K562 (cell line): Measurements from ENCODE around the gene ST6GALNAC6. TPM values are rescaled to one million over a fixed set of nuclear protein-coding genes. Genes with fewer than 3 reads are reported as not detected.

ENCODE experiments used
- ATAC-seq: fragments of 200-7000 bp; cut with Tn5 transposase; 3 replicates; pipeline ENCODE4 v1.9.1; 2020; ENCODE audit warnings: moderate library complexity
- BruUV-seq: library from RNA; stranded (reverse); fragments of 400-500 nt; replicated peaks from 2 replicates; lab custom pipeline; 2021; lab: Mats Ljungman, UMichigan
- CTCF ChIA-PET: fragments of 300-600 bp; formaldehyde crosslinking; extraction: SDS; loops from one replicate; lab custom pipeline; 2021; ENCODE audit warnings: low intra/inter-chr PET ratio; lab: Yijun Ruan, JAX
- POLR2A ChIA-PET: fragments of 300-600, 350-650 bp; sonication (Branson Sonifier 250); formaldehyde crosslinking; extraction: SDS; loops from one replicate; lab custom pipeline; 2021; ENCODE audit warnings: antibody characterized with exemption, inconsistent platforms; lab: Yijun Ruan, JAX
- DNase-seq, 4 experiments: peaks; one replicate each; pipeline versions ENCODE4 v3.0.0 to v3.0.0-alpha.2; 2011 to 2018; ENCODE audit warnings: low spot score in 3 of 4, mixed read lengths in 3 of 4; ENCODE audit errors: extremely low read depth in 1 of 4
- FAIRE-seq: peaks from 2 replicates; lab custom pipeline; 2011; peaks lifted over from hg19 to GRCh38; lab: Jason Lieb, UNC
- H2AFZ ChIP-seq: 2 replicates; pipeline ENCODE4 v1.6.0; 2011; ENCODE audit warnings: low read depth, low read length, control low read depth, inconsistent platforms
- H3K27ac ChIP-seq: fragments of 200-600 bp; 3 replicates; pipeline ENCODE4 v1.8.0; 2011; ENCODE audit warnings: low read depth, mild to moderate bottlenecking, control low read depth, inconsistent platforms, low read length, moderate library complexity, mixed read lengths; ENCODE audit errors: extremely low read depth
- H3K27me3 ChIP-seq, 2 experiments: fragments of 300-600 bp in 1 of 2; 2 replicates in 1 of 2; 3 replicates in 1 of 2; pipeline versions ENCODE4 v1.6.0 to v1.8.0; 2011; ENCODE audit warnings: inconsistent platforms in 2 of 2, low read length in 2 of 2, mild to moderate bottlenecking in 1 of 2, mixed read lengths in 1 of 2, moderate library complexity in 1 of 2; ENCODE audit not compliant: control insufficient read depth in 2 of 2, insufficient read depth in 2 of 2
- H3K36me3 ChIP-seq: fragments of 300-600 bp; 3 replicates; pipeline ENCODE4 v1.8.0; 2011; ENCODE audit warnings: mild to moderate bottlenecking, low read length, inconsistent platforms; ENCODE audit not compliant: control insufficient read depth, insufficient read depth
- H3K4me1 ChIP-seq, 2 experiments: fragments of 200-600 bp in 1 of 2; replicated peaks in 1 of 2; 2 replicates in 1 of 2; 3 replicates in 1 of 2; pipeline versions ENCODE4 v1.5.1 to v1.8.0; 2011; ENCODE audit warnings: inconsistent platforms in 2 of 2, low read length in 2 of 2, mild to moderate bottlenecking in 1 of 2, mixed read lengths in 1 of 2, moderate library complexity in 1 of 2; ENCODE audit not compliant: control insufficient read depth in 2 of 2, insufficient read depth in 2 of 2
- H3K4me2 ChIP-seq: 2 replicates; pipeline ENCODE4 v1.6.1; 2011; ENCODE audit warnings: low read length, control low read depth, inconsistent platforms, mixed read lengths; ENCODE audit not compliant: insufficient read depth
- H3K4me3 ChIP-seq: fragments of 200-600 bp; sonication (generic), shearing (Covaris generic); 2 replicates; pipeline ENCODE4 v1.5.1; 2016; ENCODE audit warnings: control low read depth, inconsistent platforms
- H3K79me2 ChIP-seq: fragments of 200-600 bp; 3 replicates; pipeline ENCODE4 v1.8.0; 2011; ENCODE audit warnings: low read length, inconsistent platforms; ENCODE audit not compliant: control insufficient read depth, insufficient read depth
- H3K9ac ChIP-seq, 2 experiments: 2 replicates each; pipeline versions ENCODE4 v1.6.0 to v1.6.1; 2011; ENCODE audit warnings: low read depth in 2 of 2, low read length in 2 of 2, control low read depth in 1 of 2, inconsistent platforms in 1 of 2, mild to moderate bottlenecking in 1 of 2, mixed read lengths in 1 of 2; ENCODE audit not compliant: insufficient read depth in 1 of 2
- H3K9me1 ChIP-seq: one replicate; pipeline ENCODE4 v1.6.0; 2011; ENCODE audit warnings: inconsistent platforms, mild to moderate bottlenecking, low read length, moderate library complexity; ENCODE audit not compliant: control insufficient read depth, insufficient read depth
- H3K9me3 ChIP-seq: replicated peaks from 2 replicates; pipeline ENCODE4 v1.5.1; 2011; ENCODE audit warnings: low read depth, low read length, inconsistent platforms; ENCODE audit not compliant: control insufficient read depth, insufficient read depth
- H4K20me1 ChIP-seq: replicated peaks from 2 replicates; pipeline ENCODE4 v1.6.1; 2011; ENCODE audit warnings: low read length, inconsistent platforms, mixed read lengths; ENCODE audit not compliant: control insufficient read depth, insufficient read depth
- ATF1 ChIP-seq, 2 experiments: fragments of 450-650 bp in 1 of 2; IDR thresholded peaks; 2 replicates each; pipeline ENCODE4 v1.6.1; 2016; ENCODE audit warnings: missing compliant biosample characterization in 1 of 2, missing genetic modification characterization in 1 of 2
- BACH1 ChIP-seq: fragments of 200-800 bp; sonication (Bioruptor generic); IDR thresholded peaks from 2 replicates; pipeline ENCODE4 v1.6.1; 2016; ENCODE audit warnings: missing genetic modification characterization, missing compliant biosample characterization
- ELF4 ChIP-seq: fragments of 450-650 bp; formaldehyde crosslinking; IDR thresholded peaks from 2 replicates; pipeline ENCODE4 v1.4.0; 2022; ENCODE audit warnings: missing genetic modification characterization
- ESRRB ChIP-seq: fragments of 250-450 bp; sonication (Bioruptor Pico); IDR thresholded peaks from 2 replicates; pipeline ENCODE4 v1.5.0; 2020; ENCODE audit warnings: mild to moderate bottlenecking, moderate library complexity, borderline replicate concordance
- GATAD2B ChIP-seq: fragments of 450-650 bp; IDR thresholded peaks from 2 replicates; pipeline ENCODE4 v1.6.1; 2017; ENCODE audit warnings: mild to moderate bottlenecking, borderline replicate concordance
- HDAC2 ChIP-seq: fragments of 450-650 bp; IDR thresholded peaks from 2 replicates; pipeline ENCODE4 v1.6.1; 2016; ENCODE audit warnings: mild to moderate bottlenecking
- KDM2B ChIP-seq: fragments of 250-450 bp; sonication (Bioruptor Pico); IDR thresholded peaks from 2 replicates; pipeline ENCODE4 v1.8.0; 2021; ENCODE audit warnings: mild to moderate bottlenecking, moderate library complexity
- PHF8 ChIP-seq: fragments of 200-600 bp; sonication (generic); IDR thresholded peaks from 2 replicates; pipeline ENCODE4 v1.6.1; 2012; ENCODE audit warnings: mixed run types, mild to moderate bottlenecking, inconsistent platforms, low read length, moderate library complexity, borderline replicate concordance
- SMAD3 ChIP-seq: fragments of 450-650 bp; formaldehyde crosslinking; conservative IDR thresholded peaks from 2 replicates; pipeline ENCODE4 v1.4.0; 2020; ENCODE audit warnings: mild to moderate bottlenecking
- XRCC3 ChIP-seq: fragments of 450-650 bp; IDR thresholded peaks from 2 replicates; pipeline ENCODE4 v1.6.1; 2017; ENCODE audit warnings: mild to moderate bottlenecking, moderate library complexity
- ZNF354B ChIP-seq: fragments of 250-450 bp; sonication (Bioruptor Pico); IDR thresholded peaks from 2 replicates; pipeline ENCODE4 v1.4.0; 2020
- ZNF668 ChIP-seq: fragments of 250-450 bp; sonication (Bioruptor Pico); IDR thresholded peaks from 2 replicates; pipeline ENCODE4 v1.8.0; 2022; ENCODE audit warnings: mild to moderate bottlenecking, inconsistent platforms
- WGBS: fragments of 100-300 bp; shearing (Covaris generic); methylation state at CpG from one replicate; pipeline ENCODE4 v1.1.6; 2016; ENCODE audit warnings: low coverage, mixed read lengths; ENCODE audit not compliant: insufficient coverage; ENCODE audit errors: missing lambda C conversion rate; 5-methylcytosine and 5-hydroxymethylcytosine counted together
- in situ Hi-C: fragments of 300-500 bp; cut with MboI; formaldehyde crosslinking; loops from 4 replicates; pipeline ENCODE4 v1.15.0; 2018; ENCODE audit warnings: inconsistent platforms, mixed read lengths
- intact Hi-C: fragments of 100-400 bp; cut with micrococcal nuclease; formaldehyde crosslinking; loops from 2 replicates; pipeline ENCODE4 v1.14.2; 2022
- polyA plus RNA-seq, 8 experiments: library from polyadenylated mRNA; depleted of rRNA in 4 of 8; stranded (reverse) in 5 of 8; unstranded in 3 of 8; fragments of >200 nt; fragmentation: Nextera tagmentation in 2 of 8; fragmentation: Illumina TruSeq in 1 of 8; extraction: Ambion mirVana in 2 of 8; extraction: Trizol in 1 of 8; gene quantifications; 2 replicates each; pipeline versions ENCODE4 v1.2.1 to v1.2.3, GENCODE V29; 2011 to 2014; ENCODE audit warnings: inconsistent platforms in 1 of 8, missing spikeins in 1 of 8
- total RNA-seq, 7 experiments: library from RNA; depleted of rRNA in 6 of 7; stranded (reverse); fragments of >200 nt in 6 of 7; fragmentation: Illumina TruSeq in 2 of 7; extraction: Trizol in 2 of 7; gene quantifications; 2 replicates each; pipeline versions ENCODE4 v1.2.1 to v1.2.3, GENCODE V29; 2011 to 2021; ENCODE audit warnings: low replicate concordance in 1 of 7
- TF ChIP-seq, protein P1 (sequence below): sonication (generic); formaldehyde crosslinking; IDR thresholded peaks from 2 replicates; pipeline ENCODE4 v1.8.0; 2023; ENCODE audit warnings: missing genetic modification reagents, mild to moderate bottlenecking, borderline replicate concordance
- TF ChIP-seq, protein P2 (sequence below): fragments of 450-650 bp; IDR thresholded peaks from 2 replicates; pipeline ENCODE4 v1.6.1; 2016; ENCODE audit warnings: borderline replicate concordance

The ST6GALNAC6 gene
- total and polyA plus RNA-seq, 9 of the 15 experiments (the other 6 are each of a cell fraction or from before 2014, with no cell fraction given): 0.13 to 23.0 (median 14.5) TPM

DNA sequence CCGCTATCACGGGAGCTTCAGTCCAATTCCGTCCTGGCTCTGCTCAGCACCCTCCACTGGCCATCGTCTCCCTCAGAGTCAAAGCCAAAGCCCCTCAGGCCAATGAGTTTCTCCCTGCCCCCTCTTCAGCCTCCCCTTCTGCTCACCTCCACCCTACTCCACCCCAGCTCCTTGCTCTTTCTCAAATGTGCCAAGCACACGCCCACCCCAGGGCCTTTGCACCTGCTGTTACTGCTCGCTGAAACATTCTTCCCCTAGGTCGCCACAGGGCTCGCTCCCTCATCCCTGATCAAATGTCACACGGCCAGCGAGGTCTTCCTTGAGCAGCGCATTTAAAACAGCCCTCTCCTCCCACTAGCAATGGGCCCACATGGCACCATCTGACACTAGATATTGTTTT lies 38.6 kb downstream of the ST6GALNAC6 start:
- Histone ChIP-seq H4K20me1 (no peaks in the 10 kb centered on the region), H3K9me1 (peaks cover 5% of the 10 kb centered on the region), H3K27ac (peak overlapping the region; percentile 6; the same call in 1 of the 3 replicates), H3K36me3 (0 out of 3 replicates have a peak, but pooled peaks cover under 1% of the 10 kb centered on the region), H3K9me3 (no peaks in the 10 kb centered on the region), H3K27me3 (no peaks in the 10 kb centered on the region), H3K4me1 (peaks cover 64 to 83% of the 10 kb centered on the region in 2 experiments), H3K4me3 (no peak overlapping the region), H3K79me2 (no peaks in the 10 kb centered on the region), H2AFZ (no peak overlapping the region), H3K4me2 (no peak overlapping the region), H3K9ac (peak overlapping the region in 1 of 2 experiments; percentile 66; a peak in 2 of 4 replicates)
- no TSS peak for BruUV-seq
- DNase-seq (no peak), ATAC-seq (no peak), FAIRE-seq (no peak)
- intact Hi-C loops (no loop called here), in situ Hi-C loops (no loop called here)
- CTCF ChIA-PET: interaction anchor here (0.7 kb wide), 1 partner anchor 25 kb away, joined by 4 read pairs; no protein-coding TSS in a partner anchor
- POLR2A ChIA-PET: interaction anchor here (1.0 to 2.6 kb wide), 3 partner anchors 15 to 32 kb away, joined by 5 to 7 read pairs (median 5); no protein-coding TSS in a partner anchor
- WGBS: 84% methylated on average over 11 of the region's 11 CpGs
- TF ChIP-seq SMAD3 (no peak), ATF1 (CRISPR knock-in tag; IDR thresholded peaks at IDR 0.05) (no peak), ATF1 (tag; IDR thresholded peaks at IDR 0.05) (no peak), ZNF668 (CRISPR knock-in tag) (no peak), ELF4 (CRISPR knock-in tag) (no peak), PHF8 (no peak), ESRRB (CRISPR knock-in tag) (no peak), XRCC3 (no peak), ZNF354B (CRISPR knock-in tag) (no peak), GATAD2B (no peak), BACH1 (tag) (no peak), KDM2B (CRISPR knock-in tag) (no peak), HDAC2 (0 out of 2 replicates have a peak, but pooled peaks have one; percentile 43)
- TF ChIP-seq, protein P1, sequence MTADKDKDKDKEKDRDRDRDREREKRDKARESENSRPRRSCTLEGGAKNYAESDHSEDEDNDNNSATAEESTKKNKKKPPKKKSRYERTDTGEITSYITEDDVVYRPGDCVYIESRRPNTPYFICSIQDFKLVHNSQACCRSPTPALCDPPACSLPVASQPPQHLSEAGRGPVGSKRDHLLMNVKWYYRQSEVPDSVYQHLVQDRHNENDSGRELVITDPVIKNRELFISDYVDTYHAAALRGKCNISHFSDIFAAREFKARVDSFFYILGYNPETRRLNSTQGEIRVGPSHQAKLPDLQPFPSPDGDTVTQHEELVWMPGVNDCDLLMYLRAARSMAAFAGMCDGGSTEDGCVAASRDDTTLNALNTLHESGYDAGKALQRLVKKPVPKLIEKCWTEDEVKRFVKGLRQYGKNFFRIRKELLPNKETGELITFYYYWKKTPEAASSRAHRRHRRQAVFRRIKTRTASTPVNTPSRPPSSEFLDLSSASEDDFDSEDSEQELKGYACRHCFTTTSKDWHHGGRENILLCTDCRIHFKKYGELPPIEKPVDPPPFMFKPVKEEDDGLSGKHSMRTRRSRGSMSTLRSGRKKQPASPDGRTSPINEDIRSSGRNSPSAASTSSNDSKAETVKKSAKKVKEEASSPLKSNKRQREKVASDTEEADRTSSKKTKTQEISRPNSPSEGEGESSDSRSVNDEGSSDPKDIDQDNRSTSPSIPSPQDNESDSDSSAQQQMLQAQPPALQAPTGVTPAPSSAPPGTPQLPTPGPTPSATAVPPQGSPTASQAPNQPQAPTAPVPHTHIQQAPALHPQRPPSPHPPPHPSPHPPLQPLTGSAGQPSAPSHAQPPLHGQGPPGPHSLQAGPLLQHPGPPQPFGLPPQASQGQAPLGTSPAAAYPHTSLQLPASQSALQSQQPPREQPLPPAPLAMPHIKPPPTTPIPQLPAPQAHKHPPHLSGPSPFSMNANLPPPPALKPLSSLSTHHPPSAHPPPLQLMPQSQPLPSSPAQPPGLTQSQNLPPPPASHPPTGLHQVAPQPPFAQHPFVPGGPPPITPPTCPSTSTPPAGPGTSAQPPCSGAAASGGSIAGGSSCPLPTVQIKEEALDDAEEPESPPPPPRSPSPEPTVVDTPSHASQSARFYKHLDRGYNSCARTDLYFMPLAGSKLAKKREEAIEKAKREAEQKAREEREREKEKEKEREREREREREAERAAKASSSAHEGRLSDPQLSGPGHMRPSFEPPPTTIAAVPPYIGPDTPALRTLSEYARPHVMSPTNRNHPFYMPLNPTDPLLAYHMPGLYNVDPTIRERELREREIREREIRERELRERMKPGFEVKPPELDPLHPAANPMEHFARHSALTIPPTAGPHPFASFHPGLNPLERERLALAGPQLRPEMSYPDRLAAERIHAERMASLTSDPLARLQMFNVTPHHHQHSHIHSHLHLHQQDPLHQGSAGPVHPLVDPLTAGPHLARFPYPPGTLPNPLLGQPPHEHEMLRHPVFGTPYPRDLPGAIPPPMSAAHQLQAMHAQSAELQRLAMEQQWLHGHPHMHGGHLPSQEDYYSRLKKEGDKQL: 0 out of 2 replicates have a peak, but pooled peaks have one; percentile 32
- TF ChIP-seq, protein P2, sequence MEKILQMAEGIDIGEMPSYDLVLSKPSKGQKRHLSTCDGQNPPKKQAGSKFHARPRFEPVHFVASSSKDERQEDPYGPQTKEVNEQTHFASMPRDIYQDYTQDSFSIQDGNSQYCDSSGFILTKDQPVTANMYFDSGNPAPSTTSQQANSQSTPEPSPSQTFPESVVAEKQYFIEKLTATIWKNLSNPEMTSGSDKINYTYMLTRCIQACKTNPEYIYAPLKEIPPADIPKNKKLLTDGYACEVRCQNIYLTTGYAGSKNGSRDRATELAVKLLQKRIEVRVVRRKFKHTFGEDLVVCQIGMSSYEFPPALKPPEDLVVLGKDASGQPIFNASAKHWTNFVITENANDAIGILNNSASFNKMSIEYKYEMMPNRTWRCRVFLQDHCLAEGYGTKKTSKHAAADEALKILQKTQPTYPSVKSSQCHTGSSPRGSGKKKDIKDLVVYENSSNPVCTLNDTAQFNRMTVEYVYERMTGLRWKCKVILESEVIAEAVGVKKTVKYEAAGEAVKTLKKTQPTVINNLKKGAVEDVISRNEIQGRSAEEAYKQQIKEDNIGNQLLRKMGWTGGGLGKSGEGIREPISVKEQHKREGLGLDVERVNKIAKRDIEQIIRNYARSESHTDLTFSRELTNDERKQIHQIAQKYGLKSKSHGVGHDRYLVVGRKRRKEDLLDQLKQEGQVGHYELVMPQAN: 0 out of 2 replicates have a peak, but pooled peaks have one; percentile 44
